Neural cell (in vitro differentiated cells): ENCODE data around the gene COL6A2. TPM values are rescaled to one million over a fixed set of nuclear protein-coding genes. Genes with fewer than 3 reads are reported as not detected.

Experiments
- H2AFZ ChIP-seq: fragments of 200-600, 300-800 bp; sonication (generic), shearing (Covaris generic); 2 replicates; pipeline ENCODE4 v1.6.0; 2014; ENCODE audit warnings: low read depth, mild to moderate bottlenecking, antibody characterized with exemption, low read length, moderate library complexity
- H3F3A ChIP-seq: fragments of 200-600 bp; shearing (Covaris generic); 2 replicates; pipeline ENCODE4 v1.6.1; 2016; ENCODE audit warnings: mild to moderate bottlenecking, moderate library complexity, mixed read lengths, antibody characterized with exemption, low read length; ENCODE audit not compliant: insufficient read depth, poor library complexity, severe bottlenecking
- H3K27ac ChIP-seq: fragments of 200-600, 300-800 bp; sonication (generic), shearing (Covaris generic); 2 replicates; pipeline ENCODE4 v1.5.1; 2014; ENCODE audit warnings: mild to moderate bottlenecking, low read length, moderate library complexity
- H3K27me3 ChIP-seq: fragments of 300-800, 200-600 bp; sonication (generic), shearing (Covaris generic); 2 replicates; pipeline ENCODE4 v1.6.0; 2014; ENCODE audit warnings: mild to moderate bottlenecking, low read depth, low read length, moderate library complexity; ENCODE audit not compliant: insufficient read depth
- H3K36me3 ChIP-seq: fragments of 300-800, 200-600 bp; sonication (generic), shearing (Covaris generic); 2 replicates; pipeline ENCODE4 v1.5.1; 2014; ENCODE audit warnings: mild to moderate bottlenecking, antibody characterized with exemption, low read length, moderate library complexity; ENCODE audit not compliant: insufficient read depth
- H3K4me2 ChIP-seq: fragments of 300-800, 200-600 bp; sonication (generic), shearing (Covaris generic); 2 replicates; pipeline ENCODE4 v1.6.0; 2014; ENCODE audit warnings: mild to moderate bottlenecking, low read length
- H3K4me3 ChIP-seq: fragments of 300-800, 200-600 bp; sonication (generic), shearing (Covaris generic); 2 replicates; pipeline ENCODE4 v1.5.1; 2014; ENCODE audit warnings: mild to moderate bottlenecking, low read length, moderate library complexity
- H3K79me2 ChIP-seq: fragments of 200-600 bp; shearing (Covaris generic); replicated peaks from 2 replicates; pipeline ENCODE4 v1.6.0; 2014; ENCODE audit warnings: mild to moderate bottlenecking, low read length, moderate library complexity; ENCODE audit not compliant: insufficient read depth
- H3K9ac ChIP-seq: fragments of 300-800, 200-600 bp; sonication (generic), shearing (Covaris generic); 2 replicates; pipeline ENCODE4 v1.6.1; 2016; ENCODE audit warnings: mild to moderate bottlenecking, low read length, mixed read lengths
- H3K9me2 ChIP-seq: fragments of 200-600 bp; shearing (Covaris generic); 2 replicates; pipeline ENCODE4 v1.6.1; 2016; ENCODE audit warnings: mild to moderate bottlenecking, low read length, mixed read lengths; ENCODE audit not compliant: insufficient read depth
- H3K9me3 ChIP-seq: fragments of 200-600, 300-800 bp; sonication (generic), shearing (Covaris generic); 2 replicates; pipeline ENCODE4 v1.6.1; 2016; ENCODE audit warnings: mild to moderate bottlenecking, mixed run types, low read length, moderate library complexity, mixed read lengths
- H4K20me1 ChIP-seq: fragments of 200-600 bp; shearing (Covaris generic); 2 replicates; pipeline ENCODE4 v1.6.1; 2016; ENCODE audit warnings: mild to moderate bottlenecking, mixed run types; ENCODE audit not compliant: insufficient read depth
- EP300 ChIP-seq: fragments of 450-650 bp; conservative IDR thresholded peaks from 2 replicates; pipeline ENCODE4 v1.6.1; 2014; ENCODE audit warnings: antibody characterized with exemption, mild to moderate bottlenecking, moderate library complexity; ENCODE audit not compliant: poor library complexity, severe bottlenecking
- EZH2 ChIP-seq: fragments of 200-600, 300-800 bp; shearing (Covaris generic), sonication (generic); IDR thresholded peaks from 2 replicates; pipeline ENCODE4 v1.6.1; 2014; ENCODE audit warnings: antibody characterized with exemption, low read length, borderline replicate concordance, mild to moderate bottlenecking; ENCODE audit not compliant: insufficient read depth, poor library complexity, severe bottlenecking
- MXI1 ChIP-seq: fragments of 450-650 bp; conservative IDR thresholded peaks from 2 replicates; pipeline ENCODE4 v1.6.1; 2014; ENCODE audit warnings: antibody characterized with exemption, mild to moderate bottlenecking; ENCODE audit not compliant: poor library complexity, severe bottlenecking
- POLR2AphosphoS5 ChIP-seq: IDR thresholded peaks from 2 replicates; pipeline ENCODE4 v1.6.1; 2012
- RAD21 ChIP-seq: fragments of 450-650 bp; conservative IDR thresholded peaks from 2 replicates; pipeline ENCODE4 v1.6.1; 2014; ENCODE audit warnings: antibody characterized with exemption, mild to moderate bottlenecking, moderate library complexity
- REST ChIP-seq: IDR thresholded peaks from 2 replicates; pipeline ENCODE4 v1.6.1; 2012; ENCODE audit warnings: borderline replicate concordance
- SMC3 ChIP-seq: fragments of 450-650 bp; conservative IDR thresholded peaks from 2 replicates; pipeline ENCODE4 v1.6.1; 2014; ENCODE audit warnings: antibody characterized with exemption, mild to moderate bottlenecking, moderate library complexity; ENCODE audit not compliant: poor library complexity
- TAF1 ChIP-seq: IDR thresholded peaks from 2 replicates; pipeline ENCODE4 v1.6.1; 2012; ENCODE audit warnings: low read depth
- polyA plus RNA-seq: library from polyadenylated mRNA; depleted of rRNA; stranded (reverse); fragments of >200 nt; gene quantifications from 2 replicates; pipeline ENCODE4 v1.2.3, GENCODE V29; 2014
- TF ChIP-seq, protein P1 (sequence below): fragments of 450-650 bp; IDR thresholded peaks from 2 replicates; pipeline ENCODE4 v1.5.1; 2014; ENCODE audit warnings: antibody characterized with exemption, mild to moderate bottlenecking, moderate library complexity; ENCODE audit not compliant: poor library complexity, severe bottlenecking

COL6A2 gene
- polyA plus RNA-seq, 1 donor from 2014 or later = not detected

GRCh38 chr21:46160907-46161632 lies 63.2 kb downstream of the COL6A2 start:
- no peak overlapping the region for H3K27ac ChIP-seq
- no peak overlapping the region for H2AFZ ChIP-seq
- no peak overlapping the region for H3K4me2 ChIP-seq
- no peaks in the 10 kb centered on the region for H3K79me2 ChIP-seq
- no peak overlapping the region for H3K9ac ChIP-seq
- peaks cover 4% of the 10 kb centered on the region for H3K9me3 ChIP-seq
- no peaks in the 10 kb centered on the region for H3K27me3 ChIP-seq
- H4K20me1 ChIP-seq = no peaks in the 10 kb centered on the region
- no peak overlapping the region for H3K4me3 ChIP-seq
- TF ChIP-seq TAF1 = no peak
- TF ChIP-seq REST = no peak
- TF ChIP-seq, protein P1, sequence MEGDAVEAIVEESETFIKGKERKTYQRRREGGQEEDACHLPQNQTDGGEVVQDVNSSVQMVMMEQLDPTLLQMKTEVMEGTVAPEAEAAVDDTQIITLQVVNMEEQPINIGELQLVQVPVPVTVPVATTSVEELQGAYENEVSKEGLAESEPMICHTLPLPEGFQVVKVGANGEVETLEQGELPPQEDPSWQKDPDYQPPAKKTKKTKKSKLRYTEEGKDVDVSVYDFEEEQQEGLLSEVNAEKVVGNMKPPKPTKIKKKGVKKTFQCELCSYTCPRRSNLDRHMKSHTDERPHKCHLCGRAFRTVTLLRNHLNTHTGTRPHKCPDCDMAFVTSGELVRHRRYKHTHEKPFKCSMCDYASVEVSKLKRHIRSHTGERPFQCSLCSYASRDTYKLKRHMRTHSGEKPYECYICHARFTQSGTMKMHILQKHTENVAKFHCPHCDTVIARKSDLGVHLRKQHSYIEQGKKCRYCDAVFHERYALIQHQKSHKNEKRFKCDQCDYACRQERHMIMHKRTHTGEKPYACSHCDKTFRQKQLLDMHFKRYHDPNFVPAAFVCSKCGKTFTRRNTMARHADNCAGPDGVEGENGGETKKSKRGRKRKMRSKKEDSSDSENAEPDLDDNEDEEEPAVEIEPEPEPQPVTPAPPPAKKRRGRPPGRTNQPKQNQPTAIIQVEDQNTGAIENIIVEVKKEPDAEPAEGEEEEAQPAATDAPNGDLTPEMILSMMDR = no peak
- no peak for TF ChIP-seq EP300
- no peak for TF ChIP-seq POLR2AphosphoS5
- no peak for TF ChIP-seq SMC3
- TF ChIP-seq MXI1 = no peak
- TF ChIP-seq RAD21 = no peak
- TF ChIP-seq EZH2 = no peak
- no peaks in the 10 kb centered on the region for H3K36me3 ChIP-seq
- no peaks in the 10 kb centered on the region for H3K9me2 ChIP-seq
- H3F3A ChIP-seq = no peaks in the 10 kb centered on the region

DNA sequence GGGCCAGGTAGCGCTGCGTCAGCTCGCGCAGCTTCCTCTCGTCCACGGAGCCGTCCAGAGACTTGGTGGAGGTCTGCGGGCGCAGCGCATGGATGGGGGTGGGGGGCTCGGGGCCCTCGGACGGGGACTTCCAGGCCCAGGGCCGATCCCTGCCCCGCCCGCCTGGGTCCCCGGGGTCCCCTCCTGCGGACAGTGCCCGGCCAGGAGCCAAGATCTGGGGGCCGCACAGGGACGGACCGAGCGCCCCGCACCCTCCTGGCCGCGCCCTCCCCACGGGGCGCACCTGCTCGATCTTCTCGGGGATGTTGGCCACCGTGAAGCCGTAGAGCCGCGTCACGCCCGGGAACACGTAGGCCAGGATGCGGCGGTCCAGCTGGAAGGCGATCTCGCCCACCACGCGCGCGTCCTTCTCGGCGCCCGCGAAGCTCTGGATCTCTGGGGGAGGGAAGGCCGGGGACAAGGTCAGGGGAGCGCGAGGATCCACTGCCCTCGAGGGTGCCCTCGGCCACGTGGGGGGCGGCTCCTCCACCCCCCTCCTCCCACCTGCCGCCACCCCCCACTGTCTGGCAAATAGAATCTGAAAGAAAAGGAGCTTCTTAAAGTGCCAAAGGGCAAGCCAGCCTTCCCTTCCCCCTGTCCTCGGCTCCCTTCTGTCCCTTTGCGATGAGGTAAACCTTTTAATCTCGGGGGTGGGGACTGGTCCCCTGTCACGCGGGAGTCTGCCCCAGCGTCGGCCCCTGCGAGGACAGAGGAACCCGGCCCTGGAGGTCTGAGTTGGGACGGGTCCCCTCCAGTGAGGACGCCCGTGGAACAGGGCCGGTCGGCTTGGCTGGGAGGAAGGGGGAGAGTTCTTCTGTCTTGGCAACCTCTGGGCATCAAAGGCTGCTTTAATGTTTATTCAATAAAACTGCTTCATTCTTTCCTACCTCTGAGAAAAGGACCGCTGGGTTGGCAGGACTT lies 64.0 kb downstream of the COL6A2 start:
- Histone ChIP-seq H3F3A (no peaks in the 10 kb centered on the region), H3K36me3 (peaks cover 2% of the 10 kb centered on the region), H3K9ac (no peak overlapping the region), H3K9me2 (no peaks in the 10 kb centered on the region), H3K27me3 (no peaks in the 10 kb centered on the region), H3K79me2 (no peaks in the 10 kb centered on the region), H4K20me1 (no peaks in the 10 kb centered on the region), H2AFZ (no peak overlapping the region), H3K9me3 (peaks cover 4% of the 10 kb centered on the region), H3K4me2 (no peak overlapping the region), H3K4me3 (no peak overlapping the region), H3K27ac (no peak overlapping the region)
- TF ChIP-seq EP300 (no peak), POLR2AphosphoS5 (no peak), EZH2 (no peak), RAD21 (no peak), MXI1 (no peak), REST (no peak), TAF1 (no peak), SMC3 (no peak)
- TF ChIP-seq, protein P1 = no peak
